Measurements from ENCODE around the gene LGALS7B.
"Not testable (repeated sequence)": the region's sequence is repeated elsewhere in the genome, so short reads cannot be mapped to it uniquely, and the experiment has no call there.

Gene LGALS7B

DNA sequence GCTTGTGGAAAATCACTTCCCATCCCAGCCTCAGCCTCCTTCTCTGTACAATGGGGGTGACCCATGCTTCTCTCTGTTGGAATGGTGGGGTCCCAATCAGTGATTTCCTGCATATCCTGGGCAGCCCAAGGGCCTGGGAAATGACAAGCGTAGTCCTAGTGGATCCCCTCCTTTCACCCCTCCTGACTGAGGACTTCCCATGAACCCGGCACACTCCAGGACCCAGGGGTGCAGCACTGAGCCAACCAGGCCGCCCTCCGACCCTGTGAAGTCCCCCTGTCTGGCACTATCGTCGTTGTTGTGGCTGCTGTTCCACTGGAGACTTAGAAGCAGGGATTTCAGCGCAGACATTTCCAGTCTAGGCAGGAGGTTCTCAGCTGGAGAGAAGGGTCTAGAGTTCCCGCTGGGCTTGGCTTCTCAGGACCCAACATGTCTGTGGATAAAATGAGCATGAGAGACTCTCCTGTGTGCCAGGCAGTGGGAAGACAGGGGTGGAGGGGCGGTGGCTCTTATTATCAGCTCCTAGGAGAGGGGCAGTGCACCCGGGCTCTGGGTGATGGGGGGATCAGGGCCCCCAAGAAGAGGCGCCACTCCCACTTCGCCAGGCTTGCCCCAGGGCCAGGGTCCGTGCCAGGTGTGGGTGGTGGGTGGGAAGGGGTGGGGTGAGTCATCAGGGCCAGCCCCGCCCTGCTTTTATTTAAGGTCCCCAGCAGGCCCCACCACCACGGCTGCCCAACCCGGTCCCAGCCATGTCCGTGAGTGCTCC lies at the start of gene LGALS7B:
TSS of gene LGALS7B (plus strand) at position 723 of the 766 bp plus-strand sequence. CDS start at position 750, 27 bp downstream.
- no peaks in the 10 kb centered on the region for H3K36me3 Mint-ChIP-seq
- H3K9me3 Mint-ChIP-seq = no peaks in the 10 kb centered on the region
- DNase-seq (ENCODE audit: low spot score in 2 of 2) (no peak), ATAC-seq (no peak)
- H3K4me3 Mint-ChIP-seq = no peak within 1 kb of the TSS
- peak within 1 kb of the TSS; percentile 65 for H3K27ac Mint-ChIP-seq
- peaks cover 10% of the 10 kb centered on the region for H3K4me1 Mint-ChIP-seq

DNA sequence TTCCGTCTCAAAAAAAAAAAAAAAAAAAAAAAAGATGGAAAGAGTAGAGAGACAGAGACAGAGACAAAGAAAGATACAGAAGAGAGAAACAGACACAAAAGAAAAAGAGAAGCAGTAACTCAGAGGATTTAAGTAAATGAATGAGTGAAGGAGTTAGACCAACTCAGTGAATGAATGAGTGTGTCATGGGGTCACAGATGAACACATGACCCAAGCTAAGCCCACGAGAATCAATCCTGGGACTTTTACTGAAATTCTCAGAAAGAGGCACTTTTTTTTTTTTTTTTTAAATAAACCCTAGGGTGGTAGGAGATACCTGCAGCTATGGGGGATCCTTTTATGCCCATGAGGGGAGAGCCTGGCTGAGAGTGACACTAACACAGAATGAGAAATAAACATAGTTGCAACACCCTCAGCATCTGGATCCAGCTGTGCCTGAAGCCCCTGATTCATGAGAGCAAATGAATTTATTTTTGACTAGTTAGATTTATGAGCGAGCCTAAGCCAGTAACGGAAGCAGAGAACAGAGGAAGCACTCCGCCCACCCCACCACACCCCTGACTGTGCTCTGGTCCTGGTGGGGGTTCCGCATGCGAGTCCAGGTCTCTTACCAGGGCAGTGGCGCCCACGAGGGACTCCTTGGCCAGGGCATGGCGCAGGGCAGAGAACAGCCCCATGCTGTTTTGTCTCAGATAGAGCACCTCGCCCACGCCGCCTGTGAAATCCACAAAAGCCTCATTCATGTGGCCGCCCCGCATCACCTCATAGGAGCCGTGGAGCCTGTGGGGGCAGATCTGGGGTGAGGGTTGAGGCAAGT lies 49.4 kb upstream of the LGALS7B start:
- H3K4me1 Mint-ChIP-seq = peaks cover 36% of the 10 kb centered on the region
- H3K4me3 Mint-ChIP-seq = peak overlapping the region; percentile 40
- peaks cover 22% of the 10 kb centered on the region for H3K36me3 Mint-ChIP-seq
- H3K27ac Mint-ChIP-seq = peak overlapping the region; percentile 41
- DNase-seq (ENCODE audit: low spot score in 2 of 2) (peak in 1 of 2 donors; percentile 65), ATAC-seq (peak; percentile 45)
- H3K9me3 Mint-ChIP-seq = no peaks in the 10 kb centered on the region

DNA sequence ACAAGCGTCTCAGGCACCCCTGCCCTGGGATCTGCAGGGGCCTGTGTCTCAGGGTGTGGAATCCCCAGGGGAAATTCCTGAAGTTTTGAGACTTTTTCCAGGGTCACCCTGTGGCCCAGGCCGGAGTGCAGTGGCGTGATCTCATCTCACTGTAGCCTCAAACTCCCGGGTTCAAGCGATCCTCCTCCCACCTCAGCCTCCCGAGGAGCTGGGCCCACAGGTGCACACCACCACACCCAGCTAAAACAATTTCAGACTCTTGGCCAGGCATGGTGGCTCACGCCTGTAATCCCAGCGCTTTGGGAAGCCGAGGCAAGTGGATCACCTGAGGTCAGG lies 48.8 kb upstream of the LGALS7B start:
- no peak for ATAC-seq
- peak overlapping the region; percentile 71 for H3K27ac Mint-ChIP-seq
- no peak overlapping the region for H3K4me3 Mint-ChIP-seq
- no peaks in the 10 kb centered on the region for H3K9me3 Mint-ChIP-seq
- H3K4me1 Mint-ChIP-seq = peaks cover 30% of the 10 kb centered on the region
- DNase-seq (ENCODE audit: low spot score in 2 of 2) = no peak
- peaks cover 16% of the 10 kb centered on the region for H3K36me3 Mint-ChIP-seq

DNA sequence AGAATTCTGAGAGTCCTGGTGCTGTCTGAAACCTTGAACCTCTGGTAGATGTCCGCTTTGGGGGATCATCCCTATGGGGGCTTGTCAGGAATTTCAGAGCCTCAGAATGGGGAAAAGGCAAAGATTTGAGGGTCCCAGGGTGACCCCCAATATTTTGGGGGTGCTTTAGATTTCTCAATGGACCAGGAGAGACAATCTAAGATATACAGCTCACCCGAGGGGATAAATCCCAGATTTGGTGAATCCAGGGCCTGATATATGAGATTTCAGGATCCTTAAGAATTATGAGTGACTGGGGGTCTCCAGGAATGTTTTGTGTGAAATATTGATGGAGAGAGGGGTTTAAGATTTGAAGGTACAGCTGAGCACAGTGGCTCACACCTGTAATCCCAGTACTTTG lies 48.1 kb upstream of the LGALS7B start:
- no peak for ATAC-seq

DNA sequence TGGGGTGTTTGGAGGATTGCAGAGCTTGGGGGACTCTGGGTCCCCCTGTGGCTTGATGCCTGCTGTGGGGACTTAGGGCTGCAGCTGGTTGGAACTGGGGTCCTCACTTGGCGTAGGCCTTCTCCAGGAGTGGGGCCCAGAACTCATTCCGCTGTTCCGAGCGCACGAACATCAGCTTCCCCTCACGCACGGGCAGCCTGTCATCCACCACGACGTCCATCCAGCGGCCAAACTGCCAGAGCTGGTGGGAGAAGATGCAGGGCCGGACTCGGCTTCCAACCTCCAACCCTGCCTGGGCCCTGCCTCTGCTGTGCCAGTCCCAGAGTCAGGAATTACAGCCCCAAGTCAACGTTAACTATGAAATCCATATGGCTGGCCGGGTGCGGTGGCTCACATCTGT lies 47.3 kb upstream of the LGALS7B start:
- ATAC-seq (no peak), DNase-seq (ENCODE audit: low spot score in 2 of 2) (peak in 1 of 2 donors; percentile 46)
- Mint-ChIP-seq H3K9me3 (no peaks in the 10 kb centered on the region), H3K4me3 (no peak overlapping the region), H3K36me3 (peaks cover 11% of the 10 kb centered on the region), H3K27ac (no peak overlapping the region), H3K4me1 (peaks cover 28% of the 10 kb centered on the region)

More for the DNA sequence above, 48.1 kb upstream of the LGALS7B start:
- H3K36me3 Mint-ChIP-seq = peaks cover 11% of the 10 kb centered on the region
- H3K4me3 Mint-ChIP-seq = no peak overlapping the region
- peaks cover 28% of the 10 kb centered on the region for H3K4me1 Mint-ChIP-seq
- no peak for DNase-seq (ENCODE audit: low spot score in 2 of 2)
- no peaks in the 10 kb centered on the region for H3K9me3 Mint-ChIP-seq
- peak overlapping the region; percentile 71 for H3K27ac Mint-ChIP-seq

DNA sequence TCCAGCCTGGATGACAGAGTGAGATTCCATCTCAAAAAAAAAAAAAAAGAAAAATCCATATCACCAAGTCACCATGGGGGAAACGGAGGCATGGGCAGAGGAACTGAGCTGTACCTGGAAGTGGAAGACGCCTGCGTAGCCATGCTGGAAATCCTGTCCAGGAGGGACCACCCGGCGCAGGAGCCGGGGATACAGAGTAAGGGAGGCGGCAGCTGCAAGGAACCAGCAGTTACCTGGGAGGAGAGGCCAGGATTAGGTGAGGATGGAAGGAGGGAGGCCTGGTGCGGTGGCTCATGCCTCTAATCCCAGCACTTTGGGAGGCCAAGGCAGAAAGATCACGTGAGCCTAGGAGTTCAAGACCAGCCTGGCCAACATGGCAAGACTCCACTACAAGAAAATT lies 46.7 kb upstream of the LGALS7B start:
- DNase-seq (ENCODE audit: low spot score in 2 of 2) (no peak), ATAC-seq (no peak)
- H3K4me1 Mint-ChIP-seq = peaks cover 28% of the 10 kb centered on the region
- H3K36me3 Mint-ChIP-seq = peaks cover 11% of the 10 kb centered on the region
- no peaks in the 10 kb centered on the region for H3K9me3 Mint-ChIP-seq
- peak overlapping the region; percentile 56 for H3K27ac Mint-ChIP-seq
- no peak overlapping the region for H3K4me3 Mint-ChIP-seq

DNA sequence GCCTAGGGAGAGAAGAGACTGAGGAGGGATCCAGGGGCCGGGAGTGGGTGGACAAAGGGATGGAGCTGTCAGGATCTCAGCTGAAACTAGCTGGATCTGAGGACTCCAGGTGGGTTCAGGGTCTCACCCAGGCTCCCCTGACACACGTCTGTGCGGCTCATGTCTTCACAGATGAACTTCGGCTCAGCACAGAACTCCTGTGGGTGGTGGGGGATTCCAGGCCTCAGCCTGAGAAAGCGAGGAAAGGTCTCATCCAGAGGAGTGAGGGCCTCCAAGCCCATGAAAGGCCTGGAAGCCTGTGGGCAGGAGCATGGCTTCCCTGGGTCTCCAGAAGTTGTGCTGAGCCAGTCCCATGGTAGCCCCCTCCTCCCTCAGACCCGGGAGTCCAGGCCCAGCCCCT lies 46.1 kb upstream of the LGALS7B start:
- no peak overlapping the region for H3K4me3 Mint-ChIP-seq
- peaks cover 22% of the 10 kb centered on the region for H3K4me1 Mint-ChIP-seq
- no peak for ATAC-seq
- no peak overlapping the region for H3K27ac Mint-ChIP-seq
- no peaks in the 10 kb centered on the region for H3K9me3 Mint-ChIP-seq
- peaks cover 7% of the 10 kb centered on the region for H3K36me3 Mint-ChIP-seq
- no peak for DNase-seq (ENCODE audit: low spot score in 2 of 2)

DNA sequence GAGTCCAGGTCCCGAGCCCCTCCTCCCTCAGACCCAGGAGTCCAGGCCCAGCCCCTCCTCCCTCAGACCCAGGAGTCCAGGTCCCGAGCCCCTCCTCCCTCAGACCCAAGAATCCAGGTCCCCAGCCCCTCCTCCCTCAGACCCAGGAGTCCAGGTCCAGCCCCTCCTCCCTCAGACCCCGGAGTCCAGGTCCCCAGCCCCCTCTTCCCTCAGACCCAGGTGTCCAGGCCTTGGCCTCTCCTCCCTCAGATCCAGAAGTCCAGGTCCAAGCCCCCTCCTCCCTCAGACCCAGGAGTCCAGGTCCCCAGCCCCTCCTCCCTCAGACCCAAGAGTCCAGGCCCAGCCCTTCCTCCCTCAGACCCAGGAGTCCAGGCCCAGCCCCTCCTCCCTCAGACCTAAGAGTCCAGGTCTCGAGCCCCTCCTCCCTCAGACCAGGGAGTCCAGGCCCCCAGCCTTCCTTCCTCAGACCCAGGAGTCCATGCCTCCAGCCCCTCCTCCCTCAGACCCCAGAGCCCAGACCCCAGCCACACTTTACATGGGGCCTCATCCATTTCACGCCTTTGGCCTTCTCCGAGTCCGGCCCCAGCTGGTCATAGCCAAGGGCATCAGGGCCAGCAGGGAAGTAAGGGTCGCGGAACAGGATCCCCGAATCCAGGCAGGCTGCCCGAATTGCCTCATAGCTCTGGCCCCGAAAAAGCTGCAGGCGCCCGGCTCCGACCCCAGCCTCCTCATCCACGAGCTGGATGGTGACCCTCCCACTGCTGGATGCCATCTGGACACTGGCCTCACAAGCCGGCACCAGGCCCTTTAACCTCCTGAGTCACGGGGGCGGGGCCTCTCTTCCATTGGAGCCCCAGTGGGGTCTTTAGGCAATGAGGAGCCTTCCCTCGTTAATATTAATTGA lies 45.4 kb upstream of the LGALS7B start:
- Mint-ChIP-seq H3K27ac (peak overlapping the region; percentile 59), H3K9me3 (no peaks in the 10 kb centered on the region), H3K4me3 (no peak overlapping the region), H3K36me3 (peaks cover 5% of the 10 kb centered on the region), H3K4me1 (peaks cover 15% of the 10 kb centered on the region)
- ATAC-seq (no peak), DNase-seq (ENCODE audit: low spot score in 2 of 2) (no peak)

DNA sequence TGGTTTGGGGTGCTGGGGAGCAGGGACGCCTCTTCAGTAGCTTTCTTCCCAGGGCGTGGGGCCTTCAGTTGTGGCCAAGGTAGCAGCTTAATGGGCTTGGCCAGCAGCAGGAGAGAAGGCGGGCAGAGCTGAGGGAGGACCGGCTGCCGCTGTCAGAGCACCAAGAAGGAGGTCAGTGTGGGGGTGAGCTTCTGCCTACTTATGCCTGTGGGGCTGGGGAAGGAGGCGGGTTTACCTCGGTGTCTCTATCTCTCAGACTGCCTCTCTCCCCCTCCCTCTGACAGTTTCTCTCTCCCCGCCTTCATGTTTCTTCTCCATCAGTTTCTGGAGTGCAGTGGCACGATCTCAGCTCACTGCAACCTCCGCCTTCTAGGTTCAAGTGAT lies 44.7 kb upstream of the LGALS7B start, which contains the start of gene CAPN12:
TSS of gene CAPN12 (minus strand) at position 177 of the 384 bp plus-strand sequence. CDS start 309 bp downstream, outside the sequence.
- Mint-ChIP-seq H3K36me3 (no peaks in the 10 kb centered on the region), H3K27ac (peak within 1 kb of the TSS; percentile 59), H3K4me3 (no peak within 1 kb of the TSS), H3K9me3 (no peaks in the 10 kb centered on the region), H3K4me1 (peaks cover 9% of the 10 kb centered on the region)
- DNase-seq (ENCODE audit: low spot score in 2 of 2) (no peak), ATAC-seq (no peak)

DNA sequence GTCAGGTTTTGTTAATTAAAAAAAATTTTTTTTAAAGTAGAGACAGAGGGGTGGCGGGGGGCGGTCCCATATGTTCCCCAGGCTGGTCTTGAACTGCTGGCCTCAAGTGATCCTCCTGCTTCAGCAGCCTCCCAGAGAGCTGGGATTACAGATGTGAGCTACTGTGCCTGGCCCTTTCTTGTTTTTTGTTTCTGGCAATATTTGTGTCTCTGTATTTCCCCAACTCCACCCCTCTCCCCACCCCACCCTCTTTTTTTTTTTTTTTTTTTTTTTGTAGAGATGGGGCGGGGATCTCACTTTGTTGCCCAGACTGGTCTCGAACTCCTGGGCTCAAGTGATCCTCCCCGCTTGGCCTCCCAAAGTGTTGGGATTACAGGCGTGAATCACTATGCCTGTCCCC lies 44.1 kb upstream of the LGALS7B start:
- Mint-ChIP-seq H3K9me3 (no peaks in the 10 kb centered on the region), H3K4me1 (peaks cover 3% of the 10 kb centered on the region), H3K27ac (peak overlapping the region; percentile 59), H3K4me3 (no peak overlapping the region), H3K36me3 (no peaks in the 10 kb centered on the region)
- ATAC-seq (no peak), DNase-seq (ENCODE audit: low spot score in 2 of 2) (no peak)

DNA sequence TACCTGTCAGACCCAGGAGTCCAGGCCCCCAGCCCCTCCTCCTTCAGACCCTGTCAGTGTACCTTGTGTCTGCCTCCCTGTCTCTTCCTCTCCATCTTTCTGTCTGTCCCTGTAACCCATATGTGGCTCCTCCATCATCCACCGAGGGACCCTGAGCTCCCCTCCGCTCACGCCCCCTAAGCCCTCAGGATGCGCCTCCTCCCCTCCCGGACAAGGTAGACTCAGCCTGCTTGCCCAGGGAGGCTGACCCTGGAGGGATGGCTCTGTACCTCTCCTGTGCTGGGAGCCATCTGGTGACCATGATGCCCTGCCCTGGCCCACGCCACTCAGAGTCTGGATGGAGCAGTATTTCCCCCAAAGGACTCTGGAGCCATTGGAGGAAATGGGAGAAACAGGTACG lies 43.7 kb upstream of the LGALS7B start:
- Mint-ChIP-seq H3K4me1 (no peaks in the 10 kb centered on the region), H3K36me3 (no peaks in the 10 kb centered on the region), H3K27ac (no peak overlapping the region), H3K4me3 (no peak overlapping the region), H3K9me3 (no peaks in the 10 kb centered on the region)
- ATAC-seq = peak; percentile 11
- DNase-seq (ENCODE audit: low spot score in 2 of 2) = no peak

DNA sequence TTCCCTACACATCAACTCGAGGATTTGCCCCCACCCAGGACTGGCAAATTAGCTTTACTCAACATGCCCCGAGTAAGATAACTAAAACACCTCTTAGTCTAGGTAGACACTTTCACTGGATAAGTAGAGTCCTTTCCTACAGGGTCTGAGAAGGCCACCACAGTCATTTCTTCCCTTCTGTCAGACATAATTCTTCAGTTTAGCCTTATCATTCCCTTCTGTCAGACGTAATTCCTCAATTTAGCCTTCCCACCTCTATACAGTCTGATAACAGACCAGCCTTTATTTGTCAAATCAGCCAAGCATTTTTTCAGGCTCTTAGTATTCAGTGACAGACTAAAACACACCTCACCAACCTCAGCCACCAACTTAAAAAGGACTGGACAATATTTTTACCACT lies 35.2 kb upstream of the LGALS7B start:
- ATAC-seq = not testable (repeated sequence)

DNA sequence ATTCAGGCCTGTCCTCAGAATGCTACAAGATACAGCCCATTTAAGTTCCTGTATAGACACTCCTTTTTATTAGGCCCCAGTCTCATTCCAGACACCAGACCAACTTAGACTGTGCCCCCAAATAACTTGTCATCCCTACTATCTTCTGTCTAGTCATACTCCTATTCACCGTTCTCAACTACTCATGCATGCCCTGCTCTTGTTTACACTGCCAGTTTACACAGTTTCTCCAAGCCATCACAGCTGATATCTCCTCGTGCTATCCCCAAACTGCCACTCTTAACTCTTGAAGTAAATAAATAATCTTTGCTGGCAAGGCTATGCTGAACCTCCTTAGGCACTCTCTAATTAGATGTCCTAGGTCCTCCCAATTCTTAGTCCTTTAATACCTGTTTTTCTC lies 34.8 kb upstream of the LGALS7B start:
- H3K9me3 Mint-ChIP-seq, H3K36me3 Mint-ChIP-seq, ATAC-seq: not testable (repeated sequence)

More for the DNA sequence above, 35.2 kb upstream of the LGALS7B start:
- not testable (repeated sequence) for H3K4me1 Mint-ChIP-seq; H3K9me3 Mint-ChIP-seq; H3K36me3 Mint-ChIP-seq; H3K4me3 Mint-ChIP-seq; DNase-seq (ENCODE audit: low spot score in 2 of 2); H3K27ac Mint-ChIP-seq

DNA sequence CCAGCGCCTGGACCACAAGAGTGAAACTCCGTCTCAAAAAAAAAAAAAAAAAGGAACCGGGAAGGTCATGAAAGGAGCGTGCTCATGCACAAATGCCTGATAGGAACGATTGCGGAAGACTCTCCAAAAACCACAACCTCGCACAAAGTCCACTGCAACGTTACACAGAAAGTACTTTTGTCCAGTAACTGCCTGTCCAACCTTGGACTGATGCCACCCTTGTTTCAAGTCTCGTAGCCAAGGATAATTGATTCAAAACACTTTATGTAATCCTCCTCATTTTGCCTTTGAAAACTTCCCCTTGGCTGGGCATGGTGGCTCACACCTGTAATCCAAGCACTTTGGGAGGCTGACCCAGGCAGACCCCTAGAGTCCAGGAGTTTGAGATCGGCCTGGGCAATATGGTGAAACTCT lies 29.4 kb upstream of the LGALS7B start:
- Mint-ChIP-seq H3K27ac (no peak overlapping the region), H3K4me1 (no peaks in the 10 kb centered on the region)

More for the DNA sequence above, 34.8 kb upstream of the LGALS7B start:
- H3K4me1 Mint-ChIP-seq; DNase-seq (ENCODE audit: low spot score in 2 of 2); H3K4me3 Mint-ChIP-seq; H3K27ac Mint-ChIP-seq: not testable (repeated sequence)

More for the DNA sequence above, 29.4 kb upstream of the LGALS7B start:
- Mint-ChIP-seq H3K36me3 (no peaks in the 10 kb centered on the region), H3K4me3 (no peak overlapping the region), H3K9me3 (no peaks in the 10 kb centered on the region)
- no peak for ATAC-seq
- no peak for DNase-seq (ENCODE audit: low spot score in 2 of 2)
